PC-3 (cell line): Measurements from ENCODE around the gene ZSWIM8. TPM values are rescaled to one million over a fixed set of nuclear protein-coding genes. Genes with fewer than 3 reads are reported as not detected.
"Not testable (repeated sequence)": the region's sequence is repeated elsewhere in the genome, so short reads cannot be mapped to it uniquely, and the experiment has no call there.

Source experiments
- ATAC-seq: fragments of 200-7000 bp; cut with Tn5 transposase; 2 replicates; pipeline ENCODE4 v1.9.1; 2020; ENCODE audit warnings: mild to moderate bottlenecking, moderate library complexity
- BruUV-seq: library from RNA; stranded (reverse); fragments of 400-500 nt; replicated peaks from 2 replicates; lab custom pipeline; 2021; lab: Mats Ljungman, UMichigan
- CTCF ChIA-PET: fragments of 300-600 bp; sonication (Branson Sonifier 250); formaldehyde crosslinking; loops from one replicate; lab custom pipeline; 2022; ENCODE audit warnings: antibody characterized with exemption; lab: Charles Lee
- POLR2A ChIA-PET: fragments of 300-600 bp; sonication (Branson Sonifier 250); formaldehyde crosslinking; loops from one replicate; lab custom pipeline; 2022; ENCODE audit warnings: antibody characterized with exemption; ENCODE audit not compliant: unreplicated experiment; lab: Charles Lee
- DNase-seq: peaks from one replicate; pipeline ENCODE4 v3.0.0-alpha.2; 2015
- H2AFZ ChIP-seq: fragments of 300-600 bp; sonication (generic); 2 replicates; pipeline ENCODE4 v1.6.0; 2016; ENCODE audit warnings: antibody characterized with exemption, low read length
- H3F3A ChIP-seq: fragments of 300-600 bp; sonication (generic); one replicate; pipeline ENCODE4 v1.6.0; 2017; ENCODE audit warnings: antibody characterized with exemption, low read length, control low read depth, mild to moderate bottlenecking; ENCODE audit not compliant: unreplicated experiment
- H3K27ac ChIP-seq: fragments of 300-600 bp; sonication (generic); 2 replicates; pipeline ENCODE4 v1.5.1; 2016; ENCODE audit warnings: mild to moderate bottlenecking, low read length
- H3K27me3 ChIP-seq: fragments of 300-600 bp; sonication (generic); 2 replicates; pipeline ENCODE4 v1.6.1; 2016; ENCODE audit warnings: low read length, mixed read lengths
- H3K36me3 ChIP-seq: fragments of 300-600 bp; sonication (generic); 2 replicates; pipeline ENCODE4 v1.6.1; 2016; ENCODE audit warnings: low read depth, mixed run types, low read length, mixed read lengths
- H3K4me1 ChIP-seq: fragments of 300-600 bp; sonication (generic); 2 replicates; pipeline ENCODE4 v1.5.1; 2016; ENCODE audit warnings: low read length; ENCODE audit not compliant: insufficient read depth
- H3K4me2 ChIP-seq: fragments of 300-600 bp; sonication (generic); 2 replicates; pipeline ENCODE4 v1.6.0; 2016; ENCODE audit warnings: low read length
- H3K4me3 ChIP-seq: fragments of 300-600 bp; sonication (generic); 2 replicates; pipeline ENCODE4 v1.5.1; 2016; ENCODE audit warnings: mild to moderate bottlenecking, low read length, mixed read lengths
- H3K79me2 ChIP-seq: fragments of 300-600 bp; sonication (generic); 2 replicates; pipeline ENCODE4 v1.6.1; 2017; ENCODE audit warnings: low read length, mixed read lengths
- H3K9ac ChIP-seq: fragments of 300-600 bp; sonication (generic); 2 replicates; pipeline ENCODE4 v1.6.0; 2016; ENCODE audit warnings: mild to moderate bottlenecking, low read length
- H3K9me2 ChIP-seq: fragments of 300-600 bp; sonication (generic); replicated peaks from 2 replicates; pipeline ENCODE4 v1.6.1; 2016; ENCODE audit warnings: mixed run types, low read length, mixed read lengths
- H3K9me3 ChIP-seq: fragments of 300-600 bp; sonication (generic); 2 replicates; pipeline ENCODE4 v1.6.1; 2016; ENCODE audit warnings: low read length, mixed read lengths
- H4K20me1 ChIP-seq: fragments of 300-600 bp; sonication (generic); 2 replicates; pipeline ENCODE4 v1.6.1; 2016; ENCODE audit warnings: low read length, mixed read lengths
- CTCF ChIP-seq: fragments of 300-600 bp; sonication (generic); conservative IDR thresholded peaks from 2 replicates; pipeline ENCODE4 v1.5.1; 2017; ENCODE audit warnings: antibody characterized with exemption, low read depth, mild to moderate bottlenecking, low read length
- EZH2 ChIP-seq: fragments of 300-600 bp; sonication (generic); IDR thresholded peaks from one replicate; pipeline ENCODE4 v1.6.1; 2017; ENCODE audit warnings: antibody characterized with exemption, mild to moderate bottlenecking, low read length; ENCODE audit not compliant: unreplicated experiment
- EZH2phosphoT487 ChIP-seq: fragments of 300-600 bp; sonication (generic); IDR thresholded peaks from 2 replicates; pipeline ENCODE4 v1.6.1; 2018; ENCODE audit warnings: mild to moderate bottlenecking, antibody characterized with exemption, low read length, borderline replicate concordance
- intact Hi-C: fragments of 100-400 bp; cut with micrococcal nuclease; formaldehyde crosslinking; loops from 2 replicates; pipeline ENCODE4 v1.9.0; 2023
- total RNA-seq: library from RNA; depleted of rRNA; stranded (reverse); fragments of >200 nt; gene quantifications from 2 replicates; pipeline ENCODE4 v1.2.3, GENCODE V29; 2014

The ZSWIM8 gene
- total RNA-seq, 1 experiment from 2014 or later = 152 TPM

- Histone ChIP-seq H3K36me3 (peaks cover 50% of the 10 kb centered on the region), H3F3A (peaks cover 13% of the 10 kb centered on the region), H3K27me3 (no peaks in the 10 kb centered on the region), H3K9me2 (no peaks in the 10 kb centered on the region), H3K9me3 (no peaks in the 10 kb centered on the region), H3K27ac (peak overlapping the region; percentile 54), H4K20me1 (peaks cover 5% of the 10 kb centered on the region; the same call in 1 of the 2 replicates), H3K79me2 (no peaks in the 10 kb centered on the region), H3K9ac (peak overlapping the region; percentile 24; the same call in 1 of the 2 replicates), H2AFZ (no peak overlapping the region), H3K4me1 (peaks cover 21% of the 10 kb centered on the region), H3K4me3 (no peak overlapping the region), H3K4me2 (peak overlapping the region; percentile 56)
- no peak for TF ChIP-seq CTCF
- ChIA-PET POLR2A (interaction anchor here (0.6 to 1.5 kb wide), 5 partner anchors 18 to 169 kb away, joined by 3 to 4 read pairs (median 3); partner anchors contain the start of gene VCL), CTCF (interaction anchor here (0.5 to 2.4 kb wide), 10 partner anchors 8 to 476 kb away, joined by 3 to 16 read pairs (median 3); no protein-coding TSS in a partner anchor)
- intact Hi-C loops = no loop called here
- DNase-seq = no peak
- no TSS peak for BruUV-seq
- ATAC-seq = peak; percentile 29
Measured at GRCh38 chr10:73828161-73828560, 42.8 kb downstream of the ZSWIM8 start.

GRCh38 chr10:73829090-73829489 lies 43.7 kb downstream of the ZSWIM8 start:
- H3K9ac ChIP-seq, H2AFZ ChIP-seq, intact Hi-C loops, POLR2A ChIA-PET, H3K9me3 ChIP-seq, H3K79me2 ChIP-seq, ATAC-seq, H3K27me3 ChIP-seq, DNase-seq, BruUV-seq, H3K27ac ChIP-seq, H3K4me2 ChIP-seq, H3K4me3 ChIP-seq, H3K9me2 ChIP-seq, H4K20me1 ChIP-seq: not testable (repeated sequence)
- Histone ChIP-seq H3F3A (peaks cover 13% of the 10 kb centered on the region), H3K36me3 (peaks cover 41% of the 10 kb centered on the region), H3K4me1 (peaks cover 21% of the 10 kb centered on the region)
- CTCF ChIA-PET = interaction anchor here (0.6 to 2.4 kb wide), 2 partner anchors 10 to 155 kb away, joined by 4 to 16 read pairs; no protein-coding TSS in a partner anchor

- H3K9me2 ChIP-seq = no peaks in the 10 kb centered on the region
- no peak for ATAC-seq
- no peak for DNase-seq
- intact Hi-C loops = loop anchor here (5.0 kb wide), 1 partner anchor 41 kb away; no protein-coding TSS in a partner anchor
- ChIA-PET POLR2A (interaction anchor here (0.7 kb wide), 1 partner anchor 18 kb away, joined by 3 read pairs; no protein-coding TSS in a partner anchor), CTCF (interaction anchor here (0.5 to 1.5 kb wide), 2 partner anchors 8 to 17 kb away, joined by 3 to 10 read pairs; no protein-coding TSS in a partner anchor)
- H3K4me1 ChIP-seq = peaks cover 22% of the 10 kb centered on the region
- H4K20me1 ChIP-seq = no peaks in the 10 kb centered on the region
- H3K36me3 ChIP-seq = peaks cover 71% of the 10 kb centered on the region
- no peak overlapping the region for H2AFZ ChIP-seq
- H3K4me3 ChIP-seq = no peak overlapping the region
- H3K9me3 ChIP-seq = no peaks in the 10 kb centered on the region
- no peaks in the 10 kb centered on the region for H3K27me3 ChIP-seq
- H3K27ac ChIP-seq = peak overlapping the region; percentile 25
- no peaks in the 10 kb centered on the region for H3F3A ChIP-seq
- H3K4me2 ChIP-seq = no peak overlapping the region
- TF ChIP-seq EZH2phosphoT487 = no peak
- no peak for TF ChIP-seq CTCF
- no peak for TF ChIP-seq EZH2
- no peak overlapping the region for H3K9ac ChIP-seq
- no peaks in the 10 kb centered on the region for H3K79me2 ChIP-seq
- no TSS peak for BruUV-seq
Measured at GRCh38 chr10:73836427-73836980, 51.1 kb downstream of the ZSWIM8 start.
